Measurements from ENCODE around the gene MRM2.

The MRM2 gene

DNA sequence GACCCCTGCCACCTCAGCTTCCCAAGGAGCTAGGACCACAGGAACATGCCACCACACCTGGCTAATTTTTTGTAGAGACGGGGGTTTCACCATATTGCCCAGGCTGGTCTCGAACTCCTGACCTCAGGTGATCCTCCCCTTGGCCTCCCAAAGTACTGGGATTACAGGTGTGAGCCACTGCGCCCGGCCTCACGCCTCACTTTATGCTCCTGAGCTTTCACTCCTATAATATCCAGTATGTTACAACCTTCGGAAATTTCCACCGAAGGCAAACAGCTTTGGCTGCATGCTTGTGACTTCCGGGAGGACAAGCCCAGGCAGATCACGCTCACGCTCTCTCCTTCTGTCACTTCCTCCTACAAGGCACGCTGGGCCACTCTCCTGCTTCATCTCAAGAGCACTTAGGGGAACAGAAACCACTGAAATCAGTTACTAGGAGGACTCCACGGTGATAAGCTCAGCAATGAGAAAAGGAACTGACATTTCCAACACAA lies 4.8 kb downstream of the MRM2 start (continued):
- TF ChIP-seq, protein P1, sequence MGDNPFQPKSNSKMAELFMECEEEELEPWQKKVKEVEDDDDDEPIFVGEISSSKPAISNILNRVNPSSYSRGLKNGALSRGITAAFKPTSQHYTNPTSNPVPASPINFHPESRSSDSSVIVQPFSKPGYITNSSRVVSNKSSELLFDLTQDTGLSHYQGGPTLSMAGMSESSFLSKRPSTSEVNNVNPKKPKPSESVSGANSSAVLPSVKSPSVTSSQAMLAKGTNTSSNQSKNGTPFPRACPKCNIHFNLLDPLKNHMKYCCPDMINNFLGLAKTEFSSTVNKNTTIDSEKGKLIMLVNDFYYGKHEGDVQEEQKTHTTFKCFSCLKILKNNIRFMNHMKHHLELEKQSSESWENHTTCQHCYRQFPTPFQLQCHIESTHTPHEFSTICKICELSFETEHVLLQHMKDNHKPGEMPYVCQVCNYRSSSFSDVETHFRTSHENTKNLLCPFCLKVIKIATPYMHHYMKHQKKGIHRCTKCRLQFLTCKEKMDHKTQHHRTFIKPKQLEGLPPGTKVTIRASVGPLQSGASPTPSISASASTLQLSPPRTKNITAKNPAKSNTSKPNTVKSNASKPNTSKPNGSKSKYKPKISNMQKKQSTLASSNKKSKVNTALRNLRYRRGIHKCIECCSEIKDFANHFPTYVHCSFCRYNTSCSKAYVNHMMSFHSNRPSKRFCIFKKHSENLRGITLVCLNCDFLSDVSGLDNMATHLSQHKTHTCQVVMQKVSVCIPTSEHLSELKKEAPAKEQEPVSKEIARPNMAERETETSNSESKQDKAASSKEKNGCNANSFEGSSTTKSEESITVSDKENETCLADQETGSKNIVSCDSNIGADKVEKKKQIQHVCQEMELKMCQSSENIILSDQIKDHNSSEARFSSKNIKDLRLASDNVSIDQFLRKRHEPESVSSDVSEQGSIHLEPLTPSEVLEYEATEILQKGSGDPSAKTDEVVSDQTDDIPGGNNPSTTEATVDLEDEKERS (tag by site-specific recombination; IDR thresholded peaks at IDR 0.05), result no peak
- no peak for TF ChIP-seq ZNF184 (tag by site-specific recombination; IDR thresholded peaks at IDR 0.05)

DNA sequence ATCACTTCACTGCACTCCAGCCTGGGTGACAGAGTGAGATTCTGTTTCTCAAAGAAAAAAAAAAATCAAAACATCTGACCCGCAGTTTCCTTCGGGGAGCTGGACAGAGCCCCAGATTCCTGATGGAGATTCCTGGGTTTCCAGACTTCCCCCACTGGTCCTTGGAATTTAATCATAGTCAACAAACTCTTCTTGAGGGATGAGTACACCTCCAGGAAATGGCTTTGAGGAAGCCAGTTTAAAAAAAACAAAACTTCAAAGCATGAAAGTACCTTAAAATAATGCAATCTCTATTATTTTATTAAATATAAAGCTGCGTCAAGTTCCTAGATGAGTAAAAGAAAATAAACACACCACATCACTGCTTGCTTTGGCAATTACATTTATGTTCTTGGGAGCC lies 8.1 kb downstream of the MRM2 start:
- Histone ChIP-seq H3K36me3 (ENCODE audit: control insufficient read depth in 2 of 2, insufficient read depth in 1 of 2, low read length in 2 of 2) (peaks cover 36 to 59% of the 10 kb centered on the region in 2 experiments), H3K4me1 (ENCODE audit: control insufficient read depth, insufficient read depth, low read length) (peaks cover 2% of the 10 kb centered on the region; the same call in 1 of the 2 replicates), H3K4me3 (ENCODE audit: low read depth, low read length) (no peak overlapping the region), H3K9me3 (ENCODE audit: control insufficient read depth, insufficient read depth, low read depth, low read length) (no peaks in the 10 kb centered on the region), H3K27ac (ENCODE audit: extremely low read depth, low read depth, low read length) (no peak overlapping the region)
- no peak for TF ChIP-seq ZNF146 (tag by site-specific recombination; IDR thresholded peaks at IDR 0.05)
- TF ChIP-seq, protein P2, sequence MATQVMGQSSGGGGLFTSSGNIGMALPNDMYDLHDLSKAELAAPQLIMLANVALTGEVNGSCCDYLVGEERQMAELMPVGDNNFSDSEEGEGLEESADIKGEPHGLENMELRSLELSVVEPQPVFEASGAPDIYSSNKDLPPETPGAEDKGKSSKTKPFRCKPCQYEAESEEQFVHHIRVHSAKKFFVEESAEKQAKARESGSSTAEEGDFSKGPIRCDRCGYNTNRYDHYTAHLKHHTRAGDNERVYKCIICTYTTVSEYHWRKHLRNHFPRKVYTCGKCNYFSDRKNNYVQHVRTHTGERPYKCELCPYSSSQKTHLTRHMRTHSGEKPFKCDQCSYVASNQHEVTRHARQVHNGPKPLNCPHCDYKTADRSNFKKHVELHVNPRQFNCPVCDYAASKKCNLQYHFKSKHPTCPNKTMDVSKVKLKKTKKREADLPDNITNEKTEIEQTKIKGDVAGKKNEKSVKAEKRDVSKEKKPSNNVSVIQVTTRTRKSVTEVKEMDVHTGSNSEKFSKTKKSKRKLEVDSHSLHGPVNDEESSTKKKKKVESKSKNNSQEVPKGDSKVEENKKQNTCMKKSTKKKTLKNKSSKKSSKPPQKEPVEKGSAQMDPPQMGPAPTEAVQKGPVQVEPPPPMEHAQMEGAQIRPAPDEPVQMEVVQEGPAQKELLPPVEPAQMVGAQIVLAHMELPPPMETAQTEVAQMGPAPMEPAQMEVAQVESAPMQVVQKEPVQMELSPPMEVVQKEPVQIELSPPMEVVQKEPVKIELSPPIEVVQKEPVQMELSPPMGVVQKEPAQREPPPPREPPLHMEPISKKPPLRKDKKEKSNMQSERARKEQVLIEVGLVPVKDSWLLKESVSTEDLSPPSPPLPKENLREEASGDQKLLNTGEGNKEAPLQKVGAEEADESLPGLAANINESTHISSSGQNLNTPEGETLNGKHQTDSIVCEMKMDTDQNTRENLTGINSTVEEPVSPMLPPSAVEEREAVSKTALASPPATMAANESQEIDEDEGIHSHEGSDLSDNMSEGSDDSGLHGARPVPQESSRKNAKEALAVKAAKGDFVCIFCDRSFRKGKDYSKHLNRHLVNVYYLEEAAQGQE (tag by site-specific recombination; IDR thresholded peaks at IDR 0.05), result 0 out of 2 replicates have a peak, but pooled peaks have one; percentile 46
- CTCF ChIA-PET, result interaction anchor here (0.6 to 0.7 kb wide), 2 partner anchors 96 to 440 kb away, joined by 3 read pairs; no protein-coding TSS in a partner anchor
- POLR2A ChIA-PET, result interaction anchor here (0.7 to 2.6 kb wide), 2 partner anchors 7 to 114 kb away, joined by 6 to 25 read pairs; partner anchors contain the start of genes MRM2 and NUDT1

DNA sequence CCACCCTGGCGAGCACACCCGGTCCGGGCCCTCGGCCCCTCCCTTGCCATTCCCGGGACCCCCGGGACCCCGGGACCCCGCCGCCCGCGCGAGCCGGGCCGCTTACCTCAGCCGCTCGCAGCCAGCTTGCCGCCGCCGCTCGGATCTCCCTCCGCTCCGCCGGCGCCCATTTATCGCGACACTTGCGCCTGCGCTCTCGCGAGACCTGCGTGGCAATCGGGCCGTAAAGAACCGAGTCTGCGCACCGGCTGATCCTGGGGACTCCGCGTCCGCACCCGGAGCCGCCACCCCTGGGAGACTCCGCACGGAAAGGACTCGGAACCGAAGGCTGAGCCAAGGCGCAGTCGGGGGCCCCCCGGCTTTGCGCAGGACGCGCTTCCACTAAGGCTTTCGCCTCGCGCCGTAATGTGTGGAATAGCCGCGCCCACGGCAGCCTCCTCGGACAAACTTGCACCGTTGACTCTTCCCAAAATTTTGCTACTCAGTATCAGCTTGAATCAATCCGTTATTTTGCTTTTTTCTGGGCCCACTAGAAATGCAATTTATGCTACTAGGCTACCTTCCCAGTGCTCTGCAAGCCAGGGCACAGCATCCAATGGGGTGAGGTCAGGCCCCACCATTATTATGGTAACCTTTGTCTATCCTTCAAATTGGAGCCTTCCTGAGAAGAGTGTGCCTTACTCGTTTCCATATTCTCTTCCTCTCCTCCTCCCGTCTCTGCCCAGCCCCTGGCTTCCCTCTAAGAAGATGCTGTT lies 9.1 kb downstream of the MRM2 start, which contains the start of gene MAD1L1:
Gene MAD1L1 (minus strand): TSS at position 180 of the 755 bp plus-strand sequence. CDS start 2,812 bp downstream, outside the sequence.
- POLR2A ChIA-PET, result interaction anchor here (1.4 to 2.6 kb wide), 2 partner anchors 8 to 9 kb away, joined by 6 to 25 read pairs; partner anchors contain the start of genes MRM2 and NUDT1
- peaks cover 29 to 58% of the 10 kb centered on the region in 2 experiments for H3K36me3 ChIP-seq (ENCODE audit: control insufficient read depth in 2 of 2, insufficient read depth in 1 of 2, low read length in 2 of 2)
- no peaks in the 10 kb centered on the region for H3K9me3 ChIP-seq (ENCODE audit: control insufficient read depth, insufficient read depth, low read depth, low read length)
- CTCF ChIA-PET, result interaction anchor here (0.6 to 2.8 kb wide), 4 partner anchors 8 to 436 kb away, joined by 3 to 7 read pairs (median 4); partner anchors contain the start of genes MRM2 and NUDT1
- peak within 1 kb of the TSS; percentile 63 for H3K4me3 ChIP-seq (ENCODE audit: low read depth, low read length)
- peak within 1 kb of the TSS; percentile 67 for H3K27ac ChIP-seq (ENCODE audit: extremely low read depth, low read depth, low read length)
- H3K4me1 ChIP-seq (ENCODE audit: control insufficient read depth, insufficient read depth, low read length), result peaks cover 2% of the 10 kb centered on the region; the same call in 1 of the 2 replicates
- TF ChIP-seq ZNF776 (tag by site-specific recombination; IDR thresholded peaks at IDR 0.05; ENCODE audit: borderline replicate concordance) (no peak), ZBTB8A (tag by site-specific recombination; IDR thresholded peaks at IDR 0.05) (0 out of 2 replicates have a peak, but pooled peaks have one; percentile 10), ZNF302 (tag by site-specific recombination; IDR thresholded peaks at IDR 0.05; ENCODE audit: low read depth) (no peak), SCRT2 (tag by site-specific recombination; IDR thresholded peaks at IDR 0.05) (no peak), ZNF311 (tag by site-specific recombination; IDR thresholded peaks at IDR 0.05; ENCODE audit: borderline replicate concordance) (no peak), ZNF596 (tag by site-specific recombination; IDR thresholded peaks at IDR 0.05) (no peak), ZNF707 (tag by site-specific recombination; IDR thresholded peaks at IDR 0.05) (no peak), ZFP37 (tag by site-specific recombination; IDR thresholded peaks at IDR 0.05) (peak; percentile 61; the same call in 1 of the 2 replicates), ZNF677 (tag by site-specific recombination; IDR thresholded peaks at IDR 0.05) (no peak), ZNF433 (tag by site-specific recombination; IDR thresholded peaks at IDR 0.05; ENCODE audit: low read depth) (no peak)
- TF ChIP-seq, protein P3, sequence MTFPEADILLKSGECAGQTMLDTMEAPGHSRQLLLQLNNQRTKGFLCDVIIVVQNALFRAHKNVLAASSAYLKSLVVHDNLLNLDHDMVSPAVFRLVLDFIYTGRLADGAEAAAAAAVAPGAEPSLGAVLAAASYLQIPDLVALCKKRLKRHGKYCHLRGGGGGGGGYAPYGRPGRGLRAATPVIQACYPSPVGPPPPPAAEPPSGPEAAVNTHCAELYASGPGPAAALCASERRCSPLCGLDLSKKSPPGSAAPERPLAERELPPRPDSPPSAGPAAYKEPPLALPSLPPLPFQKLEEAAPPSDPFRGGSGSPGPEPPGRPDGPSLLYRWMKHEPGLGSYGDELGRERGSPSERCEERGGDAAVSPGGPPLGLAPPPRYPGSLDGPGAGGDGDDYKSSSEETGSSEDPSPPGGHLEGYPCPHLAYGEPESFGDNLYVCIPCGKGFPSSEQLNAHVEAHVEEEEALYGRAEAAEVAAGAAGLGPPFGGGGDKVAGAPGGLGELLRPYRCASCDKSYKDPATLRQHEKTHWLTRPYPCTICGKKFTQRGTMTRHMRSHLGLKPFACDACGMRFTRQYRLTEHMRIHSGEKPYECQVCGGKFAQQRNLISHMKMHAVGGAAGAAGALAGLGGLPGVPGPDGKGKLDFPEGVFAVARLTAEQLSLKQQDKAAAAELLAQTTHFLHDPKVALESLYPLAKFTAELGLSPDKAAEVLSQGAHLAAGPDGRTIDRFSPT (tag by site-specific recombination; IDR thresholded peaks at IDR 0.05), result no peak
- TF ChIP-seq, protein P4, sequence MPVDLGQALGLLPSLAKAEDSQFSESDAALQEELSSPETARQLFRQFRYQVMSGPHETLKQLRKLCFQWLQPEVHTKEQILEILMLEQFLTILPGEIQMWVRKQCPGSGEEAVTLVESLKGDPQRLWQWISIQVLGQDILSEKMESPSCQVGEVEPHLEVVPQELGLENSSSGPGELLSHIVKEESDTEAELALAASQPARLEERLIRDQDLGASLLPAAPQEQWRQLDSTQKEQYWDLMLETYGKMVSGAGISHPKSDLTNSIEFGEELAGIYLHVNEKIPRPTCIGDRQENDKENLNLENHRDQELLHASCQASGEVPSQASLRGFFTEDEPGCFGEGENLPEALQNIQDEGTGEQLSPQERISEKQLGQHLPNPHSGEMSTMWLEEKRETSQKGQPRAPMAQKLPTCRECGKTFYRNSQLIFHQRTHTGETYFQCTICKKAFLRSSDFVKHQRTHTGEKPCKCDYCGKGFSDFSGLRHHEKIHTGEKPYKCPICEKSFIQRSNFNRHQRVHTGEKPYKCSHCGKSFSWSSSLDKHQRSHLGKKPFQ (tag by site-specific recombination; IDR thresholded peaks at IDR 0.05), result no peak
- TF ChIP-seq, protein P5, sequence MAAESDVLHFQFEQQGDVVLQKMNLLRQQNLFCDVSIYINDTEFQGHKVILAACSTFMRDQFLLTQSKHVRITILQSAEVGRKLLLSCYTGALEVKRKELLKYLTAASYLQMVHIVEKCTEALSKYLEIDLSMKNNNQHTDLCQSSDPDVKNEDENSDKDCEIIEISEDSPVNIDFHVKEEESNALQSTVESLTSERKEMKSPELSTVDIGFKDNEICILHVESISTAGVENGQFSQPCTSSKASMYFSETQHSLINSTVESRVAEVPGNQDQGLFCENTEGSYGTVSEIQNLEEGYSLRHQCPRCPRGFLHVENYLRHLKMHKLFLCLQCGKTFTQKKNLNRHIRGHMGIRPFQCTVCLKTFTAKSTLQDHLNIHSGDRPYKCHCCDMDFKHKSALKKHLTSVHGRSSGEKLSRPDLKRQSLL (tag by site-specific recombination; IDR thresholded peaks at IDR 0.05), result no peak
